ENCODE data around the gene RTF1.

GRCh38 chr15:41473418-41473817 lies 56.5 kb downstream of the RTF1 start:
- TF ChIP-seq ZNF423 (tag by site-specific recombination; IDR thresholded peaks at IDR 0.05) (no peak), ZFP37 (tag by site-specific recombination; IDR thresholded peaks at IDR 0.05) (no peak), CTCF (tag by site-specific recombination; IDR thresholded peaks at IDR 0.05) (no peak), ZNF837 (tag by site-specific recombination; IDR thresholded peaks at IDR 0.05) (no peak), SP2 (tag by site-specific recombination; IDR thresholded peaks at IDR 0.05) (no peak), ZNF274 (IDR thresholded peaks at IDR 0.05; ENCODE audit: low read length) (no peak), ZNF274 (tag by site-specific recombination; IDR thresholded peaks at IDR 0.05; ENCODE audit: borderline replicate concordance) (no peak), ZBTB10 (tag by site-specific recombination; IDR thresholded peaks at IDR 0.05) (no peak), ZNF239 (tag by site-specific recombination; IDR thresholded peaks at IDR 0.05) (no peak)

Measured in HEK293 (cell line).